COR-L47 (cell line): ENCODE results near the gene TMEM231.
"Not testable (repeated sequence)": the region's sequence is repeated elsewhere in the genome, so short reads cannot be mapped to it uniquely, and the experiment has no call there.

Source experiments
- DNase-seq: peaks from one replicate; lab custom pipeline; 2025; lab: John Stamatoyannopoulos, UW

Gene TMEM231

GRCh38 chr16:75532142-75532765 is 23.8 kb downstream of the TMEM231 start:
- DNase-seq: no peak

DNA sequence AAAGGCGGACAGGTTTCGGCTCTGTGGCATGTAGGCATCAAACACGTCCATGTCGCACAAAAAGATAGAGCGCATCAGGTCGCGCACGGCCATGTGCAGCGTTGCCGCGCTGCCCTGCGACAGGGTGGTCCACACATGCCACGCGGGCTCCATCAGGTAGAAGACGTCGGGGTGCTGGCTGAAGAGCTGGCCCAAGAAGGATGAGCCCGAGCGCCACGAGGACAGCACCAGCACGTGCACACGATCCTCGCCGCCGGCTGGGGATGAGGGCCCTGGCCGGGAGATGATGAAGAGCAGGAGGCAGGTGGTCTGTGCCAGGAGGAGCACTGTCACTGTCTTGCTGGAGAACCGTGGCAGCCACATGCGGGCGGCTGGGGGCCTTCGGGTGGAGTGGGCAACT is 26.1 kb downstream of the TMEM231 start:
- DNase-seq: no peak

GRCh38 chr16:75529056-75529905 is 26.8 kb downstream of the TMEM231 start:
- DNase-seq: no peak

- no peak for DNase-seq
Observed at GRCh38 chr16:75527825-75528299, 28.2 kb downstream of the TMEM231 start.

DNA sequence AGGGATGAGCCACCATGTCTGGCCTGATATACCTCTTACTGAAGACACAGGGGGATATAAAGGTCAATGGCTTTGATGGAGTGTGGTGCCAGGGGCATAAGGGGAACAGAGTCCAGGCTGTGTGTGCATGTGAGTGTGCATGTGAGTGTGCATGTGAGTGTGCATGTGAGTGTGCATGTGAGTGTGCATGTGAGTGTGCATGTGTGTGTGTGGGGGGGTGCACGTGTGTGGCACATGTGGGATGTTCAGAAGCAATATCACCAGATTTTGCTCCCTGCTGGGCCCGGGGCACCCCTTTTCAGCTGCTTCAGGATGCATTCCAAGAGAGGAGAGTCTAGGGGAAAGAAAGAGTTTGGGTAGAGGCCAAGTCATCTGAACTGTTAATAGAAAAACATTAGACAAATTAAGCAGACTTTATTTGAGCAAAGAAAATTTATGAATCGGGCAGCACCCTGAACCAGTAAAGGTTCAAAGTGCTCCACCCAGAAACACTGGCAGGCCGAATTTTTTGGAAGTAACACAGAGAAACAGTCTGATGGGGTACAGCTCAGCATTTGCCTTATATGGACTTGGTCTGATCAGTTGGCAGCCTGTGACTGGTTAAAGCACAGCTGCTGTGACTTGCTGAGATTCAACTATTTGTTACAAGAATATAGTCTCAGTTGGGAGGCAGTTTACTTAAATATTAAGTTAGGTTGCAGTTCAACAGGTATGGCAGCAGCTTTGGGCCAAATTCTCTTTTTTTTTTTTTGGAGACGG is 29.8 kb downstream of the TMEM231 start:
- DNase-seq: no peak

GRCh38 chr16:75519175-75519574 is 36.9 kb downstream of the TMEM231 start:
- DNase-seq: no peak

- DNase-seq: not testable (repeated sequence)
Observed at GRCh38 chr16:75516189-75516966, 39.7 kb downstream of the TMEM231 start.

DNA sequence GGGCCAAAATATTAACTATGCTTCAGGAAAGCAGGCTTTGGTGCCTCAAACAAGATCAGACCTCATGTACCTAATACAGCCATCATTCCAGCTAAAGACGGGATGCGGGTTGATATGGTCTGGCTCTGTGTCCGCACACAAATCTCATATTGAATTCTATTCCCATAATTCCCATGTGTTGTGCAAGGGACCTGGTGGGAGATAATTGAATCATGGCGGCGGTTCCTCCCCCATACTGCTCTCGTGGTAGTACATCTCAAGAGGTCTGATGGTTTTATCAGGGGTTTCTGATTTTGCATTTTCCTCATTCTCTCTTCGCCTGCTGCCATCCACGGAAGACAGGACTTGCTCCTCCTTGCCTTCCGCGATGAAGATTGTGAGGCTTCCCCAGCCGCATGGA is 41.8 kb downstream of the TMEM231 start:
- no peak for DNase-seq

DNA sequence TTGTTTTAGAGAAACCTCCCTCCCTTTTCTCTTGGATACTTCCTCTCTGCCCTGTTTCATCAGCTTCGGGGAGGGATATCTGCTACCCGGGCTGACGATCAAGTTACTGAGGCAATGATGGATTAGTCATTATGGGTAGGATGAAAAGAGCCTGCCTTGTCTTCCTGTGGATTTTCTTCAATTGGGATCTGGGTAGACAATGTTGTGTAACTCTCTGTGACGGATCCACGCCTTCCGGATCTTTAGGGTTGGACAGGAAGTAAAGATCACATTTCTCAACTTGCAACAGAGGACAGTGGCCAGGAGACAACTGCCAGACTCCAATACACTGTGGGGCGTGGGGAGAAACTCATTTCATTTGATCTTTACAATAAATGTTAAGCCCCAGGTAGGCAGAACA is 49.5 kb downstream of the TMEM231 start:
- DNase-seq: no peak

DNA sequence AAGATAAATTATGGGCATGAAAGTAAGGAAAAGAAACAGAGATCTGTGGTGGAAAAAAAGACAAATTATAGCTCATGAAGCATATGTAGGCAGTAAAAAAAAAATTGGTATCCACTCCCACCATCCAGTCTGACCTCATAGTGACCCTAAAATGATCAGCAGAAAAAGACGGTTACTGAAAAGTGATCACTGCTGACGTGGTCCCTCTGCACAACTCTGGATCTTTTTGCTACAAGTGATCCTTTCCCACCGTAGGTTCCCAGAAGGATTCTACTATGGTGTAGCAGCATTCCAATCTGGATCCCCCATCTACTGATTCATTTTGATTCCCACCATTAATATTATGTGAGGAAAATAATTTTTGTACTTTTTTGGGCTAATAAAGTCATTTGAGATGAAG is 49.9 kb downstream of the TMEM231 start:
- no peak for DNase-seq

DNA sequence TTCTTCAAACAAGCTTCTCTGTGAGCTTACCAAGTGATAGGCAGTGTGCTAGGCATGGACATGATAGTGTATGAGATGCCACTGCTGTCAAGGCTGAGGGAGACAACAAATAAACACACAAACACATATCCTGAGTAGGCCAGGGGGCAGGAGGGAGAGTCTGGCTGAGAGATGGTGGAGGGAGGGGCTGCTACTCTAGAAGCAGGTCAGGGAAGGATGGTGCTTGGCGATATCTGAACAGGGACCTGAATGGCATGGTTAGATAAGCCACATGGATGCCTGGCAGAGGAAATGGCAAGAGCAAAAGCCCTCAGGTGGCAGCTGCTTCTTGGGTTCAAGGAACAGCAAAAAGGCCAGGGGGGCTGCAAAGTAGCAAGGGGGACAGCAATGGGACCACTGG is 52.3 kb downstream of the TMEM231 start:
- DNase-seq: no peak

- DNase-seq: no peak
Observed at GRCh38 chr16:75502916-75503605, 53.0 kb downstream of the TMEM231 start.

DNA sequence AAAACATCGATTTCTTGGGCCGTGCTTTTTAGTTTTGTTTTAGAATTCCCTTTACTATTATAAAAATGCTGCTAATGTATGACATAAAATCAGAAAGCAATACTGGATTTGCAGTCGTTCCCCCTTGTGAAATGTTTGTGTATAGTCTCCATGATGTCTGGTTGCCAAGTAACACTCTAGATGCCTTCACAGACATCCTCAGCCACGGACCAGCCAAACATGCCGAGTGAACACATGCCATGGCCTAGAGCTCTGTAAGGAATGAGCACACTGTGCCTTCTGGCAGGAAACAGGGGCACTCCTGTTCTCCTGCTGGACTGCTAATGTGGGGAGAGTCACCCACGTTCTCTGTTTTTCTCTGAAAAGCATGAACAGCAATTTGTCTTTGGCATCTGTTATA is 54.2 kb downstream of the TMEM231 start:
- DNase-seq: not testable (repeated sequence)

- DNase-seq: no peak
Observed at GRCh38 chr16:75501359-75501758, 54.7 kb downstream of the TMEM231 start.

GRCh38 chr16:75498605-75499322 is 57.3 kb downstream of the TMEM231 start:
- peak; percentile 80 for DNase-seq

DNA sequence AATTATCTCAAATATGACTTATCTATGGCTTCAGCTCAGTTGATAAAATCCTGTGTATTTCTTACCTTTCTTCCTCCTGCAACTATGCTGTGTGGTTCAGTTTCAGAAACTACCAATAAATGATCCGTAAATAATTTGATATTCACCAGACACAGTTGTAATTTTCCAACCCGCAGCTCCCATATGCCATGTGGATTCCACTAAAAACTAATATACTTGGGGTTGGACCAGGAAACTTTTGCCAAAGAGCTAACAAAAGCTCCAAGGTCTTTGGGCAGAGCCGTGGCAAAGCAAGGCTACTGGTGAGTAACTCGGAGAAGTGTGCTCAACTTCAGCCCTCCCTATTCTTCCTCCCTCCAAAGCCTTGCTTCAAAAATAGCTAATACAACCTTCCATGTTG is 58.5 kb downstream of the TMEM231 start:
- DNase-seq: no peak

DNA sequence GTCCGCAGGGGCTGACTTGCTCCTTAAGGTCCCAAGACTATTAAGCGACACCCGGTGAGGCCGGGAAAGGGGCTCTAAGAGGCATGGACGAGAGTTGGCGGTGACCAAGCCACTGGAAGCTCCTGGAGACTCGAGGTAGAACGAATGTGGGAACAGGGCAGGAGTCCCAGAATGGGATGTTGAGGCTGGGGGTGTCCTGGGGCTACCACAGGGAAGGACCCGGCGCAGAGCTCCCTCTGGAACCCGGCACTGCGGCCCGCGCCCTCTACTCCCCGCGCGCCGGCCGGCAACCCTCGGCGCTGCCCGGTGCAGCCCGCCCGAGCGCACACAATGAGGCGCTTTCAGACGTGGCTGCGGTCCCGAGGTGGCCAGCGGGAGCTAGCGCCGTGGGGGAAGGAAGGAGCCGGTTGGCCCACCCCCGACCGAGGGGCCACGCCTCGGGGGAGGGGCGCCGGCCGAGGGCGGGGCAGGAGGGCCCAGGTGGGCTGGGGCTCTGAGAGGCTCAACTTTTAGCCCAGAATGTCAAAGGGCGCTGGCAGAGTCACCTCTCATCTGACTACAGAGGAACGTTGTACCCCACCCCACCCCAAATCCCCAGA is 60.9 kb downstream of the TMEM231 start, which contains the start of gene CHST6:
TSS of gene CHST6 (minus strand) at position 366 of the 599 bp plus-strand sequence. CDS start 15,613 bp downstream, outside the sequence.
- DNase-seq: no peak

GRCh38 chr16:75494661-75495075 is 61.4 kb downstream of the TMEM231 start:
- no peak for DNase-seq

GRCh38 chr16:75494184-75494583 is 61.9 kb downstream of the TMEM231 start:
- no peak for DNase-seq

DNA sequence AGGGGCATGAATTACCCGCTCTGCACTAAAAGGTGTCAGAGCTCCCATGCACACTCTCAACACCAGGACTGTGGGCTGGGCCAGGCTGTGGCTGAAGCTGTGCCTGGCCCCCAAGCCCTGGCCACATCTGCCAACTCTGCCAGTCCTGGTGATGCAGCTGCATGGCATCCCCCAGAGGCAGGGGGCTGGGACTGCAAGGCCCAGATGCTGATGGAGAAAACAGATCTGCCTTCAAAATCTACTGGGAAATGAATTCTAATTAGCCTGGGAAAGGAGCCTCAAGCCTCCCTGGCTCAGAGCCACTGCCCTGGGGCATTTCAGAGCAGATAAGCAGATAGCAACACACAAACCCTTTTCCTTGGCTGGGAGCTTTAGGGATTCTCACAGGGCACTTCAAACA is 64.2 kb downstream of the TMEM231 start:
- DNase-seq: peak; percentile 60
